Thymus (tissue), 11 donors: Measurements from ENCODE around the gene LEAP2. TPM values are rescaled to one million over a fixed set of nuclear protein-coding genes. Genes with fewer than 3 reads are reported as not detected.

Experiments
- DNase-seq, 9 donors: peaks; one replicate each; pipeline ENCODE4 v3.0.0-alpha.2; 2013; ENCODE audit warnings: low spot score in 9 of 9, low read depth in 6 of 9, missing footprints in 1 of 9
- H3K27ac ChIP-seq, 2 donors: one replicate each; pipeline ENCODE4 v1.5.1; 2013; ENCODE audit warnings: control low read depth in 1 of 2, low read depth in 1 of 2, low read length in 1 of 2, mild to moderate bottlenecking in 1 of 2, moderate library complexity in 1 of 2
- H3K27me3 ChIP-seq, 2 donors: one replicate each; pipeline ENCODE4 v1.5.1; 2013; ENCODE audit warnings: low read length in 1 of 2; ENCODE audit not compliant: control insufficient read depth in 2 of 2, insufficient read depth in 1 of 2
- H3K36me3 ChIP-seq, 2 donors: one replicate each; pipeline ENCODE4 v1.5.1; 2013; ENCODE audit warnings: low read length in 1 of 2, mild to moderate bottlenecking in 1 of 2, moderate library complexity in 1 of 2; ENCODE audit not compliant: control insufficient read depth in 2 of 2, insufficient read depth in 2 of 2
- H3K4me1 ChIP-seq, 2 donors: one replicate each; pipeline ENCODE4 v1.5.1; 2013; ENCODE audit warnings: low read length in 2 of 2; ENCODE audit not compliant: control insufficient read depth in 2 of 2, insufficient read depth in 2 of 2
- H3K4me3 ChIP-seq, 2 donors: one replicate each; pipeline ENCODE4 v1.5.1; 2013; ENCODE audit warnings: low read length in 2 of 2, control low read depth in 1 of 2, mild to moderate bottlenecking in 1 of 2
- H3K9me3 ChIP-seq, 2 donors: one replicate each; pipeline ENCODE4 v1.5.1; 2013; ENCODE audit warnings: low read length in 1 of 2, mild to moderate bottlenecking in 1 of 2; ENCODE audit not compliant: control insufficient read depth in 2 of 2, insufficient read depth in 1 of 2
- WGBS: extraction: QIAGEN DNeasy Blood & Tissue Kit; methylation state at CpG from one replicate; pipeline ENCODE4 v1.1.7; 2013; 5-methylcytosine and 5-hydroxymethylcytosine counted together
- polyA plus RNA-seq: library from polyadenylated mRNA; stranded (reverse); fragments of 200-250 nt; gene quantifications from one replicate; pipeline ENCODE4 v1.2.3, GENCODE V29; 2013
- total RNA-seq: library from RNA; stranded (reverse); fragments of 120-200 nt; gene quantifications from one replicate; pipeline ENCODE4 v1.2.4, GENCODE V29; 2013
- donor health status: healthy.

Gene LEAP2
- total and polyA plus RNA-seq, 2 donors: 1.5 to 4.4 TPM

- H3K27me3 ChIP-seq: no peaks in the 10 kb centered on the region
- DNase-seq: peak in 1 of 9 donors; percentile 2
- peaks cover 2 to 21% of the 10 kb centered on the region in 2 donors for H3K36me3 ChIP-seq
- H3K4me1 ChIP-seq: no peaks in the 10 kb centered on the region
- no peak overlapping the region for H3K4me3 ChIP-seq
- no peak overlapping the region for H3K27ac ChIP-seq
- H3K9me3 ChIP-seq: no peaks in the 10 kb centered on the region
- 92% methylated on average over 2 of the region's 2 CpGs for WGBS
Observed at GRCh38 chr5:132905938-132906337, 32.5 kb downstream of the LEAP2 start.

GRCh38 chr5:132907161-132907560 lies 33.7 kb downstream of the LEAP2 start:
- H3K36me3 ChIP-seq: peaks cover 6 to 21% of the 10 kb centered on the region in 2 donors
- no peaks in the 10 kb centered on the region for H3K27me3 ChIP-seq
- DNase-seq: no peak
- H3K27ac ChIP-seq: no peak overlapping the region
- H3K9me3 ChIP-seq: no peaks in the 10 kb centered on the region
- WGBS: over 99% methylated on average over 2 of the region's 2 CpGs
- no peak overlapping the region for H3K4me3 ChIP-seq
- H3K4me1 ChIP-seq: no peaks in the 10 kb centered on the region

- Histone ChIP-seq H3K27ac (no peak overlapping the region), H3K9me3 (no peaks in the 10 kb centered on the region), H3K27me3 (no peaks in the 10 kb centered on the region), H3K36me3 (peaks cover 16 to 24% of the 10 kb centered on the region in 2 donors), H3K4me1 (no peaks in the 10 kb centered on the region), H3K4me3 (no peak overlapping the region)
- DNase-seq: no peak
- WGBS: 98% methylated on average over 1 of the region's 1 CpG
Observed at GRCh38 chr5:132909702-132910101, 36.2 kb downstream of the LEAP2 start.

- Histone ChIP-seq H3K36me3 (peaks cover 20 to 30% of the 10 kb centered on the region in 2 donors), H3K9me3 (no peaks in the 10 kb centered on the region), H3K27ac (no peak overlapping the region), H3K4me1 (no peaks in the 10 kb centered on the region), H3K4me3 (no peak overlapping the region), H3K27me3 (no peaks in the 10 kb centered on the region)
- no peak for DNase-seq
- WGBS: 96% methylated on average over 5 of the region's 5 CpGs
Observed at GRCh38 chr5:132915681-132916080, 42.2 kb downstream of the LEAP2 start.

- Histone ChIP-seq H3K36me3 (peaks cover 20 to 28% of the 10 kb centered on the region in 2 donors), H3K27ac (no peak overlapping the region), H3K4me3 (no peak overlapping the region), H3K9me3 (no peaks in the 10 kb centered on the region), H3K4me1 (no peaks in the 10 kb centered on the region), H3K27me3 (no peaks in the 10 kb centered on the region)
- 99% methylated on average over 3 of the region's 3 CpGs for WGBS
- DNase-seq: no peak
Observed at GRCh38 chr5:132916086-132916485, 42.6 kb downstream of the LEAP2 start.

Other genes starting within 250 kb of the LEAP2 start
- gene IL13, start 215.5 kb upstream of the LEAP2 start, total RNA-seq: 0.42 TPM
- 1.0 TPM for gene IL13, start 215.5 kb upstream of the LEAP2 start, polyA plus RNA-seq
- gene IL4, start 199.7 kb upstream of the LEAP2 start, total RNA-seq: 4.5 TPM
- gene IL4, start 199.7 kb upstream of the LEAP2 start, polyA plus RNA-seq: 0.59 TPM
- gene KIF3A, start 136.1 kb upstream of the LEAP2 start, total RNA-seq: 9.9 TPM
- gene KIF3A, start 136.1 kb upstream of the LEAP2 start, polyA plus RNA-seq: 6.6 TPM
- 8.1 TPM for gene CCNI2, start 126.2 kb upstream of the LEAP2 start, total RNA-seq
- gene CCNI2, start 126.2 kb upstream of the LEAP2 start, polyA plus RNA-seq: 2.5 TPM
- 17.8 TPM for gene SEPTIN8, start 96.4 kb upstream of the LEAP2 start, total RNA-seq
- 13.8 TPM for gene SEPTIN8, start 96.4 kb upstream of the LEAP2 start, polyA plus RNA-seq
- 1.0 TPM for gene SOWAHA, start 60.4 kb upstream of the LEAP2 start, total RNA-seq
- gene SOWAHA, start 60.4 kb upstream of the LEAP2 start, polyA plus RNA-seq: 4.3 TPM
- 0.90 TPM for gene SHROOM1, start 43.0 kb upstream of the LEAP2 start, total RNA-seq
- 6.2 TPM for gene SHROOM1, start 43.0 kb upstream of the LEAP2 start, polyA plus RNA-seq
- 0.47 TPM for gene GDF9, start 7.2 kb upstream of the LEAP2 start, total RNA-seq
- 2.5 TPM for gene GDF9, start 7.2 kb upstream of the LEAP2 start, polyA plus RNA-seq
- 399 TPM for gene UQCRQ, start 7.0 kb upstream of the LEAP2 start, total RNA-seq
- gene UQCRQ, start 7.0 kb upstream of the LEAP2 start, polyA plus RNA-seq: 232 TPM
- 14.7 TPM for gene AFF4, start 90.0 kb downstream of the LEAP2 start, total RNA-seq
- 15.6 TPM for gene AFF4, start 90.0 kb downstream of the LEAP2 start, polyA plus RNA-seq
- 30.5 TPM for gene ZCCHC10, start 152.9 kb downstream of the LEAP2 start, total RNA-seq
- 38.6 TPM for gene ZCCHC10, start 152.9 kb downstream of the LEAP2 start, polyA plus RNA-seq
- 72.0 TPM for gene HSPA4, start 178.3 kb downstream of the LEAP2 start, total RNA-seq
- 65.4 TPM for gene HSPA4, start 178.3 kb downstream of the LEAP2 start, polyA plus RNA-seq